KOPT-K1 (cell line): Measurements from ENCODE around the gene GAPVD1.
"Not testable (repeated sequence)": the region's sequence is repeated elsewhere in the genome, so short reads cannot be mapped to it uniquely, and the experiment has no call there.

ENCODE experiments used
- H3K27ac ChIP-seq: fragments of 200-600 bp; sonication (generic); 2 replicates; pipeline ENCODE4 v1.5.1; 2016; ENCODE audit warnings: antibody characterized with exemption, mild to moderate bottlenecking, low read depth, low read length; ENCODE audit not compliant: poor library complexity, severe bottlenecking
- H3K36me3 ChIP-seq: fragments of 200-600 bp; sonication (generic); 2 replicates; pipeline ENCODE4 v1.5.1; 2017; ENCODE audit warnings: antibody characterized with exemption, mild to moderate bottlenecking, low read length, moderate library complexity; ENCODE audit not compliant: insufficient read depth
- H3K9me3 ChIP-seq: fragments of 200-600 bp; sonication (generic); 2 replicates; pipeline ENCODE4 v1.5.1; 2017; ENCODE audit warnings: antibody characterized with exemption, low read length, mild to moderate bottlenecking; ENCODE audit not compliant: insufficient read depth, poor library complexity, severe bottlenecking

The GAPVD1 gene

GRCh38 chr9:125261501-125262293, at the start of gene GAPVD1:
Gene GAPVD1, plus strand, starts transcription at chr9:125261826. Its CDS starts 37,096 bp downstream, at chr9:125298922.
- H3K27ac ChIP-seq: peak within 1 kb of the TSS; percentile 82
- peaks cover 4% of the 10 kb centered on the region; the same call in 1 of the 2 replicates for H3K36me3 ChIP-seq
- no peaks in the 10 kb centered on the region for H3K9me3 ChIP-seq

GRCh38 chr9:125214186-125214585, 47.4 kb upstream of the GAPVD1 start:
- no peak overlapping the region for H3K27ac ChIP-seq
- H3K36me3 ChIP-seq: peaks cover 37% of the 10 kb centered on the region
- H3K9me3 ChIP-seq: no peaks in the 10 kb centered on the region

GRCh38 chr9:125218621-125219020, 43.0 kb upstream of the GAPVD1 start:
- Histone ChIP-seq H3K27ac (no peak overlapping the region), H3K36me3 (peaks cover 39% of the 10 kb centered on the region), H3K9me3 (no peaks in the 10 kb centered on the region)

GRCh38 chr9:125224858-125225257, 36.8 kb upstream of the GAPVD1 start:
- H3K9me3 ChIP-seq, H3K27ac ChIP-seq: not testable (repeated sequence)
- peaks cover 31% of the 10 kb centered on the region for H3K36me3 ChIP-seq

- Histone ChIP-seq H3K9me3 (no peaks in the 10 kb centered on the region), H3K36me3 (peaks cover 16% of the 10 kb centered on the region; the same call in 1 of the 2 replicates)
Observed at GRCh38 chr9:125227761-125228160, 33.9 kb upstream of the GAPVD1 start.

GRCh38 chr9:125233678-125234077, 27.9 kb upstream of the GAPVD1 start:
- Histone ChIP-seq H3K9me3 (no peaks in the 10 kb centered on the region), H3K36me3 (peaks cover 56% of the 10 kb centered on the region), H3K27ac (no peak overlapping the region)

More at GRCh38 chr9:125227761-125228160, 33.9 kb upstream of the GAPVD1 start:
- H3K27ac ChIP-seq: no peak overlapping the region

- H3K36me3 ChIP-seq: peaks cover 60% of the 10 kb centered on the region
- not testable (repeated sequence) for H3K27ac ChIP-seq, H3K9me3 ChIP-seq
Observed at GRCh38 chr9:125234099-125234498, 27.5 kb upstream of the GAPVD1 start.

GRCh38 chr9:125235804-125236519, 25.7 kb upstream of the GAPVD1 start:
- no peaks in the 10 kb centered on the region for H3K9me3 ChIP-seq
- H3K27ac ChIP-seq: no peak overlapping the region
- H3K36me3 ChIP-seq: peaks cover 72% of the 10 kb centered on the region

- not testable (repeated sequence) for H3K9me3 ChIP-seq, H3K27ac ChIP-seq
- peaks cover 72% of the 10 kb centered on the region for H3K36me3 ChIP-seq
Observed at GRCh38 chr9:125236520-125237159, 25.0 kb upstream of the GAPVD1 start.

GRCh38 chr9:125238127-125238914, 23.3 kb upstream of the GAPVD1 start:
- H3K9me3 ChIP-seq: no peaks in the 10 kb centered on the region
- H3K27ac ChIP-seq: no peak overlapping the region
- peaks cover 72% of the 10 kb centered on the region for H3K36me3 ChIP-seq

- Histone ChIP-seq H3K9me3 (no peaks in the 10 kb centered on the region), H3K36me3 (peaks cover 66% of the 10 kb centered on the region), H3K27ac (no peak overlapping the region)
Observed at GRCh38 chr9:125238915-125239446, 22.6 kb upstream of the GAPVD1 start.

- H3K9me3 ChIP-seq: no peaks in the 10 kb centered on the region
- H3K27ac ChIP-seq: peak overlapping the region; percentile 92
- peaks cover 60% of the 10 kb centered on the region for H3K36me3 ChIP-seq
Observed at GRCh38 chr9:125239631-125240597, 21.7 kb upstream of the GAPVD1 start.

- Histone ChIP-seq H3K36me3 (peaks cover 53% of the 10 kb centered on the region), H3K9me3 (no peaks in the 10 kb centered on the region), H3K27ac (peak overlapping the region; percentile 92)
Observed at GRCh38 chr9:125240649-125240999, 21.0 kb upstream of the GAPVD1 start.
